H9 (cell line): ENCODE results near the gene SLC2A11. TPM values are rescaled to one million over a fixed set of nuclear protein-coding genes. Genes with fewer than 3 reads are reported as not detected.

Source experiments
- DNase-seq: peaks from one replicate; pipeline ENCODE4 v3.0.0-alpha.2; 2017
- H2AFZ ChIP-seq: one replicate; pipeline ENCODE4 v1.6.1; 2013; ENCODE audit warnings: mild to moderate bottlenecking, low read length, control low read depth, moderate library complexity
- H2AK5ac ChIP-seq: 2 replicates; pipeline ENCODE4 v1.6.1; 2013; ENCODE audit warnings: low read length, control low read depth, mixed read lengths; ENCODE audit not compliant: insufficient read length
- H2BK120ac ChIP-seq: one replicate; pipeline ENCODE4 v1.6.1; 2013; ENCODE audit warnings: low read depth, mild to moderate bottlenecking, low read length, control low read depth, inconsistent platforms; ENCODE audit not compliant: poor library complexity, severe bottlenecking
- H2BK12ac ChIP-seq: 2 replicates; pipeline ENCODE4 v1.6.1; 2013; ENCODE audit warnings: low read length, control low read depth, mixed read lengths, low read depth; ENCODE audit not compliant: insufficient read length
- H2BK15ac ChIP-seq: 2 replicates; pipeline ENCODE4 v1.6.1; 2013; ENCODE audit warnings: low read depth, low read length, control low read depth
- H2BK20ac ChIP-seq: one replicate; pipeline ENCODE4 v1.6.1; 2013; ENCODE audit warnings: low read depth, mild to moderate bottlenecking, low read length, control low read depth, inconsistent platforms; ENCODE audit not compliant: poor library complexity, severe bottlenecking
- H2BK5ac ChIP-seq: 2 replicates; pipeline ENCODE4 v1.6.1; 2013; ENCODE audit warnings: low read length, control low read depth, mixed read lengths; ENCODE audit not compliant: insufficient read length
- H3K14ac ChIP-seq: 2 replicates; pipeline ENCODE4 v1.6.1; 2013; ENCODE audit warnings: low read length, control low read depth; ENCODE audit not compliant: insufficient read depth
- H3K18ac ChIP-seq: 2 replicates; pipeline ENCODE4 v1.6.1; 2013; ENCODE audit warnings: low read depth, mild to moderate bottlenecking, mixed read lengths, low read length, control low read depth; ENCODE audit not compliant: insufficient read length
- H3K23ac ChIP-seq: 2 replicates; pipeline ENCODE4 v1.6.1; 2013; ENCODE audit warnings: low read length, control low read depth, mixed read lengths, low read depth; ENCODE audit not compliant: insufficient read length
- H3K23me2 ChIP-seq: 2 replicates; pipeline ENCODE4 v1.6.1; 2013; ENCODE audit warnings: low read depth, mild to moderate bottlenecking, mixed read lengths, low read length, control low read depth; ENCODE audit not compliant: insufficient read length, poor library complexity, severe bottlenecking
- H3K27ac ChIP-seq: 2 replicates; pipeline ENCODE4 v1.5.1; 2013; ENCODE audit warnings: low read length, control low read depth, mixed read lengths, low read depth; ENCODE audit not compliant: insufficient read length
- H3K27me3 ChIP-seq: 2 replicates; pipeline ENCODE4 v1.6.1; 2013; ENCODE audit warnings: low read length, control low read depth, inconsistent platforms; ENCODE audit not compliant: insufficient read depth
- H3K4ac ChIP-seq: 2 replicates; pipeline ENCODE4 v1.6.1; 2013; ENCODE audit warnings: low read depth, mild to moderate bottlenecking, control low read depth, inconsistent platforms, low read length, moderate library complexity
- H3K4me1 ChIP-seq: 2 replicates; pipeline ENCODE4 v1.6.1; 2013; ENCODE audit warnings: low read length, control low read depth, inconsistent platforms; ENCODE audit not compliant: insufficient read depth
- H3K4me2 ChIP-seq: 2 replicates; pipeline ENCODE4 v1.6.1; 2013; ENCODE audit warnings: low read length, control low read depth, mixed read lengths; ENCODE audit not compliant: insufficient read length, insufficient read depth
- H3K56ac ChIP-seq: 2 replicates; pipeline ENCODE4 v1.6.1; 2013; ENCODE audit warnings: low read depth, mild to moderate bottlenecking, mixed read lengths, low read length, control low read depth; ENCODE audit not compliant: insufficient read length
- H3K79me1 ChIP-seq: 2 replicates; pipeline ENCODE4 v1.6.1; 2013; ENCODE audit warnings: low read depth, mild to moderate bottlenecking, moderate library complexity, low read length, control low read depth, inconsistent platforms; ENCODE audit not compliant: insufficient read depth, poor library complexity, severe bottlenecking
- H3K79me2 ChIP-seq: 2 replicates; pipeline ENCODE4 v1.6.1; 2013; ENCODE audit warnings: low read length, control low read depth, inconsistent platforms; ENCODE audit not compliant: insufficient read depth
- H3K9ac ChIP-seq: 2 replicates; pipeline ENCODE4 v1.6.1; 2013; ENCODE audit warnings: low read length, control low read depth, mixed read lengths; ENCODE audit not compliant: insufficient read length; ENCODE audit errors: extremely low read depth
- H3K9me3 ChIP-seq: one replicate; pipeline ENCODE4 v1.6.1; 2013; ENCODE audit warnings: low read depth, low read length, inconsistent platforms; ENCODE audit not compliant: control insufficient read depth
- H3T11ph ChIP-seq: one replicate; pipeline ENCODE4 v1.6.1; 2013; ENCODE audit warnings: mild to moderate bottlenecking, low read length, control low read depth, inconsistent platforms
- H4K20me1 ChIP-seq: one replicate; pipeline ENCODE4 v1.6.1; 2013; ENCODE audit not compliant: control insufficient read depth, insufficient read length, insufficient read depth
- H4K5ac ChIP-seq: 2 replicates; pipeline ENCODE4 v1.6.1; 2013; ENCODE audit warnings: low read depth, mild to moderate bottlenecking, mixed read lengths, low read length, control low read depth; ENCODE audit not compliant: insufficient read length
- H4K8ac ChIP-seq: replicated peaks from 2 replicates; pipeline ENCODE4 v1.6.1; 2013; ENCODE audit warnings: low read length, control low read depth, mixed read lengths, low read depth; ENCODE audit not compliant: insufficient read length
- H4K91ac ChIP-seq: 2 replicates; pipeline ENCODE4 v1.6.1; 2013; ENCODE audit warnings: low read depth, mild to moderate bottlenecking, moderate library complexity, mixed read lengths, low read length, control low read depth; ENCODE audit not compliant: insufficient read length
- H3K27ac Mint-ChIP-seq, 3 experiments: 2 replicates in 2 of 3; 3 replicates in 1 of 3; pipeline ENCODE4 v1.8.0; 2020 to 2021; ENCODE audit warnings: mixed read lengths in 3 of 3, mild to moderate bottlenecking in 1 of 3, moderate library complexity in 1 of 3
- H3K27me3 Mint-ChIP-seq: 2 replicates; pipeline ENCODE4 v1.8.0; 2021; ENCODE audit warnings: low read depth, mild to moderate bottlenecking, moderate library complexity, mixed read lengths
- H3K36me3 Mint-ChIP-seq, 3 experiments: 2 replicates in 2 of 3; 3 replicates in 1 of 3; pipeline ENCODE4 v1.8.0; 2020 to 2021; ENCODE audit warnings: low read depth in 3 of 3, mixed read lengths in 3 of 3; ENCODE audit not compliant: insufficient read depth in 1 of 3
- H3K4me1 Mint-ChIP-seq, 2 experiments: 2 replicates each; pipeline ENCODE4 v1.8.0; 2020; ENCODE audit warnings: mixed read lengths in 2 of 2
- H3K4me3 Mint-ChIP-seq, 2 experiments: 2 replicates in 1 of 2; 3 replicates in 1 of 2; pipeline ENCODE4 v1.8.0; 2020 to 2021; ENCODE audit warnings: mild to moderate bottlenecking in 2 of 2, mixed read lengths in 2 of 2, moderate library complexity in 1 of 2
- H3K9me3 Mint-ChIP-seq, 2 experiments: 2 replicates in 1 of 2; 3 replicates in 1 of 2; pipeline ENCODE4 v1.8.0; 2020; ENCODE audit warnings: mild to moderate bottlenecking in 2 of 2, mixed read lengths in 2 of 2, moderate library complexity in 1 of 2
- CTCF ChIP-seq: fragments of 200-600 bp; sonication (generic); conservative IDR thresholded peaks from 3 replicates; pipeline ENCODE4 v1.8.0; 2021; ENCODE audit warnings: antibody characterized with exemption, mild to moderate bottlenecking
- WGBS: extraction: QIAGEN DNeasy Blood & Tissue Kit; methylation state at CpG from one replicate; pipeline ENCODE4 v1.1.7; 2013; ENCODE audit warnings: missing lambda C conversion rate, low lambda C conversion rate, mixed read lengths; ENCODE audit not compliant: insufficient read length; ENCODE audit errors: extremely low coverage; 5-methylcytosine and 5-hydroxymethylcytosine counted together
- total RNA-seq: library from RNA; stranded (reverse); gene quantifications from 2 replicates; pipeline ENCODE4 v1.2.1, GENCODE V29; 2021

SLC2A11 gene
- total RNA-seq, 1 experiment from 2014 or later: 15.0 TPM

GRCh38 chr22:23831781-23832180 lies 25.9 kb upstream of the SLC2A11 start:
- Histone ChIP-seq H4K8ac (no peak overlapping the region), H3K79me2 (no peaks in the 10 kb centered on the region), H3K4ac (no peak overlapping the region), H3K27ac (no peak overlapping the region), H3K56ac (no peak overlapping the region), H2BK120ac (no peak overlapping the region), H3K79me1 (no peaks in the 10 kb centered on the region), H2AK5ac (no peak overlapping the region), H3K4me1 (no peaks in the 10 kb centered on the region), H3T11ph (no peak overlapping the region), H3K18ac (no peak overlapping the region), H3K23me2 (no peaks in the 10 kb centered on the region), H4K91ac (no peak overlapping the region), H4K5ac (no peak overlapping the region), H3K9me3 (no peaks in the 10 kb centered on the region), H3K23ac (no peak overlapping the region), H2BK15ac (no peak overlapping the region), H3K4me2 (no peak overlapping the region), H3K9ac (no peak overlapping the region), H4K20me1 (no peaks in the 10 kb centered on the region), H2BK12ac (no peak overlapping the region), H3K27me3 (no peaks in the 10 kb centered on the region), H3K14ac (no peak overlapping the region; the same call in 1 of the 2 replicates), H2AFZ (no peak overlapping the region), H2BK5ac (no peak overlapping the region), H2BK20ac (no peak overlapping the region)
- Mint-ChIP-seq H3K36me3 (peaks cover 24 to 53% (median 51%) of the 10 kb centered on the region in 3 experiments), H3K4me1 (no peaks in the 10 kb centered on the region), H3K27ac (no peak overlapping the region), H3K27me3 (no peaks in the 10 kb centered on the region), H3K4me3 (no peak overlapping the region), H3K9me3 (no peaks in the 10 kb centered on the region)
- WGBS: no CpG with 5 or more reads among the region's 10 CpGs
- no peak for TF ChIP-seq CTCF
- DNase-seq: no peak
